Measurements from ENCODE around the gene CTAGE6.
"Not testable (repeated sequence)": the region's sequence is repeated elsewhere in the genome, so short reads cannot be mapped to it uniquely, and the experiment has no call there.

The CTAGE6 gene

DNA sequence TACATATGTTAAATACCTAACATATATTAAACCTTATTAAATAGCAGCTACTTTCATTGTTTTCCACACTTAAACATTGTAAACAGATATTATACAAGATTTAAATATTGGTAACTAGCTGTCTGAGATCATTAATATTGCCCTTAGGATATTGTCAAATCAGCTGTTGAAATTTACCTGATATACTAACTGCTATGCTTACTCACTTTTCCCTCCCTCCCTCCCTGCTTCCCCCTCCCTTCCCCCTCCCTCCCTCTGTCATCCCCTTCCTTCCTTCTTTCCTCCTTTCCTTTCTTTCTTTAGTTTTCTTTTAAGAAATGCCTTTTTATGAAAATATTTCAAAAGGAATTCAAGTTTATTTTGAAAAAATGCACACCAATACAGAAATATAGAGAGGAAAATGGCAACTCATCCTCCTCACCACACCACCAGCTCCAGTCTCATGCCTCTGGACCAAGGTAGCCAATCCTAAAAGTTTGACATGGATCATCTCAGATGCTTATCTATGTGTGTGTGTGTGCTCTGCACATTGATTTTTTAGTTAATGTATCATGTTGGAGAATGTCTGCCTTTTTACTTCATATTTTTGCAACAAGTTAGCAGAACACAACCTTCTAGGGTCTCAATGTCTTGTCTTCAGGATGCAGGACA is 41.8 kb downstream of the CTAGE6 start:
- not testable (repeated sequence) for DNase-seq (ENCODE audit: low spot score)

DNA sequence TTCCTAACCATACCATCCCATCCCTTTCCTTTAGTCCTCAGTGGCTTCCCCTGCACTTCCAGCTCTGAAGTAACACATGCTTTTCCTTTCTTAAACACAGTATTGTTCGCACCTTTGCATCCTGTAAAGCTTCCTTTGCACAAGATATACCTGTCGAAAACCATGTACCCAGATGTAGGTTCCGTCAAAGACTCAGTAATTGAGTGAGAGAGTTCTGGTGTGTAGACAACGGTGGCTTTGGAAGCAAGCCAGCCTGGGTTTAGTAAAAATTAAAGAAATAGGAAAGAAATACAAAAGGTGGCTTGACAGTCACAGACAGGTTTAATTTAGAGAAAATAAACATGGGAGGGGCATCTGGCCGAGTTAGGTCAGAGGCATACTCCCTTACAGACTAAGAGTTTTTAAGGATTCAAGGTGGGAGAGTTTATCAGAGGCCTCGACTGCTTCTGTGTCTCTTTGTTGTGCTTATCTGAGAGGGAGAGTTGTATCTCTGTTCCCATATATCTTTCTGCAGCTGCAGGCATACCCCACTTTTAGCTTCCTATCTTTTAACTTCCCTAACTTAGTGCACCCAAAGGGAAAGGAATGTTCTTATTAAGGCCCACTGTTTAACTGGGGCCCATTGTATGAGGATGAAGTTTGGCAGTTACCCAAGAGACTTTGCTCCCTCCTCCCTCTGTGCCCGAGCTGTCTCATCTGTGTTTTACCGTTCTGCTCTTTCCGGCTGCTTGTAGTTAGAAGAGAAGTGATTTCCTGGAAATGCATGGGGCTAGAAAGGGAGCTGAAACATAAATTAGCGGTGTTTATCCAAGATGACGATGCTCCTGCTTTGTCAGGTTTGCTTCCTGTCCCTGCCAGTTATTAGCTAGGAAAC is 42.7 kb downstream of the CTAGE6 start:
- not testable (repeated sequence) for DNase-seq (ENCODE audit: low spot score)

DNA sequence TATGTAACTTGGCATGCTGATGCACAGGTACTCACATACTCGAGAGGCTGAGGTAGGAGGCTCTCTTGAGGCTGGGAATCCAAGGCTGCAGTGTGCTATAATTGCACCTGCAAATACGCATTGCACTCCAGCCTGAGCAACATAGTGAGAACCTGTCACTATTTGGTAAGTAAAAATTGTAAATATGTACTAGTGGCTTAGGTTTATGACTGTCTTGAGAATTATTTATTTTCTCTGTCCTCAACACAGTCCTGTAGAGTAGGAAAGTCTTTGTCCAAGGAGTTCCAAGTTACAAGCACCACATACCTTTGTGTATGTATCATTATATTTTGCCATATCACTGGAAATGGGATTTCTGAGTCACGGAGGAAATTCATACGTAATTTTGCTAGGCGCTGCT is 45.1 kb downstream of the CTAGE6 start:
- DNase-seq (ENCODE audit: low spot score): not testable (repeated sequence)

DNA sequence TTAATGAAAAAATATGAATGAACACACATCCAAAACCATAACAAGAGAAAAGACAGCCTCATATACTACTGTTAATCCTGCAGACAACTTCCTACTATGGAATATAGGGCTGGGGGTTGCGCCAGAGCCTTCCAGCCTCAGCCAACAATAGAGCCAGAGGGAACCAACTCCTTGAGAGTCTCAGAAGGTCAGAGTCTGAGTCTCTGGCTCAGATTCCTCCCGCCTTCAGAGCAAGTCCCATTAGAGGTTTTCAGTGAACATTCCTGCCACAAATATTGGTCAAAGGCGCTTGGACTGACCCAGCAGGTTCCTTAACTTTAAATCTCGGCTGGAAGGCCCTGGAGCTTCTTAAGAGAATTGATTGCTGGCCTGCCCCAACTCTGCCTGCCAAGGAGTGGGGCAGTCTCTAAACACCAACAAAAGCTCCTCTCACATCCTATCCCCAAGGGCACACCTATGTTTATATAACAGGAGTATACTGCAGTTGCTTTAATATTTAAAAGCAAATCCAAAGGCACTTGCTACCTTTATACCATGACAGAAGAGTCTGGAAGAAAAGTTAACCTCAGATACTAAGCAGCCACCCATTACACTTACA is 45.7 kb downstream of the CTAGE6 start:
- not testable (repeated sequence) for DNase-seq (ENCODE audit: low spot score)

DNA sequence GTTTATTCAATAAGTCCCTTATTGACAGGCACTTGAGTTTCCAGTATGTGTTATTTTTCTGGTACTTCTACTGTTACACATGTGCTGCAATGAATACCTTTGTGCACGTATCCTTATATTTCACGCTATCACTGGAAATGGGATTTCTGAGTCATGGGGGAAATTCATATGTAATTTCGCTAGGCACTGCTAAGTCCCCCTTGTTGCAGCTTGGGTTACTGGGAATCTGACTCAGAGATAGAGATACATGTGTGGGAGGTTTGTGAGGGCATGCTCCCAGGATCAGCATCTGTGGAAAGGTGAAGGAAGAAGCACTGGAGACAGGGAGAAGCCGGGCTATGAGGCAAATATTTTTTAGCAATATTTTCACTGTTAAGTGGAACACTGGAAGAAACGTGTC is 47.6 kb downstream of the CTAGE6 start:
- DNase-seq (ENCODE audit: low spot score): not testable (repeated sequence)
